NCI-H510A treated with DMSO at 0.1 percent for 48 hours (cell line): Measurements from ENCODE around the gene LIMK2.
"Not testable (repeated sequence)": the region's sequence is repeated elsewhere in the genome, so short reads cannot be mapped to it uniquely, and the experiment has no call there.

Experiments
- DNase-seq: peaks from one replicate; lab custom pipeline; 2025; lab: John Stamatoyannopoulos, UW

LIMK2 gene

GRCh38 chr22:31211482-31211861, 626 bp upstream of the LIMK2 start:
- DNase-seq = no peak

- no peak for DNase-seq
Measured at GRCh38 chr22:31212783-31213629, 908 bp downstream of the LIMK2 start.

GRCh38 chr22:31215018-31215535, 3.0 kb downstream of the LIMK2 start:
- DNase-seq = no peak

- DNase-seq = no peak
Measured at GRCh38 chr22:31218565-31219262, 6.6 kb downstream of the LIMK2 start.

GRCh38 chr22:31221084-31221483, 9.0 kb downstream of the LIMK2 start:
- no peak for DNase-seq

- DNase-seq = no peak
Measured at GRCh38 chr22:31222736-31223135, 10.6 kb downstream of the LIMK2 start.

- DNase-seq = no peak
Measured at GRCh38 chr22:31223786-31224191, 11.7 kb downstream of the LIMK2 start.

GRCh38 chr22:31224691-31225090, 12.6 kb downstream of the LIMK2 start:
- DNase-seq = not testable (repeated sequence)

- DNase-seq = no peak
Measured at GRCh38 chr22:31227186-31227585, 15.1 kb downstream of the LIMK2 start.

GRCh38 chr22:31229402-31230079, 17.4 kb downstream of the LIMK2 start:
- DNase-seq = no peak

- no peak for DNase-seq
Measured at GRCh38 chr22:31230155-31230870, 18.2 kb downstream of the LIMK2 start.

GRCh38 chr22:31230871-31231621, 18.9 kb downstream of the LIMK2 start:
- peak; percentile 53 for DNase-seq

GRCh38 chr22:31233001-31233400, 20.9 kb downstream of the LIMK2 start:
- no peak for DNase-seq

GRCh38 chr22:31235081-31235480, 23.0 kb downstream of the LIMK2 start:
- DNase-seq = no peak

GRCh38 chr22:31236044-31236443, 23.9 kb downstream of the LIMK2 start:
- DNase-seq = not testable (repeated sequence)

- DNase-seq = no peak
Measured at GRCh38 chr22:31238057-31238456, 26.0 kb downstream of the LIMK2 start.

GRCh38 chr22:31239771-31240370, 27.8 kb downstream of the LIMK2 start:
- no peak for DNase-seq

GRCh38 chr22:31241200-31241599, 29.1 kb downstream of the LIMK2 start:
- no peak for DNase-seq

- no peak for DNase-seq
Measured at GRCh38 chr22:31241936-31242335, 29.8 kb downstream of the LIMK2 start.

GRCh38 chr22:31243339-31244045, 31.4 kb downstream of the LIMK2 start:
- no peak for DNase-seq
